Keratinocyte (primary cell): ENCODE measurements around the gene CCDC12. TPM values are rescaled to one million over a fixed set of nuclear protein-coding genes. Genes with fewer than 3 reads are reported as not detected.

ENCODE experiments used
- DNase-seq: peaks from one replicate; pipeline ENCODE4 v3.0.0-alpha.2; 2011; ENCODE audit warnings: low read depth, missing footprints, low spot score
- FAIRE-seq: peaks from 2 replicates; lab custom pipeline; 2011; peaks lifted over from hg19 to GRCh38; lab: Jason Lieb, UNC
- H2AFZ ChIP-seq: 2 replicates; pipeline ENCODE4 v1.6.0; 2012; ENCODE audit warnings: low read length, control low read depth, inconsistent platforms; ENCODE audit not compliant: control insufficient read depth
- H3K27ac ChIP-seq: 2 replicates; pipeline ENCODE4 v1.5.1; 2011; ENCODE audit warnings: low read length; ENCODE audit not compliant: control insufficient read depth, insufficient read depth
- H3K27me3 ChIP-seq: 3 replicates; pipeline ENCODE4 v1.6.0; 2011; ENCODE audit warnings: low read length; ENCODE audit not compliant: control insufficient read depth, insufficient read depth; ENCODE audit errors: extremely low read depth
- H3K36me3 ChIP-seq, 2 experiments: 2 replicates in 1 of 2; 3 replicates in 1 of 2; pipeline ENCODE4 v1.5.1; 2011; ENCODE audit warnings: low read length in 2 of 2, mild to moderate bottlenecking in 1 of 2; ENCODE audit not compliant: control insufficient read depth in 2 of 2, insufficient read depth in 2 of 2; ENCODE audit errors: extremely low read depth in 1 of 2
- H3K4me1 ChIP-seq: 3 replicates; pipeline ENCODE4 v1.5.1; 2011; ENCODE audit warnings: low read length; ENCODE audit not compliant: control insufficient read depth, insufficient read depth; ENCODE audit errors: extremely low read depth
- H3K4me2 ChIP-seq: 3 replicates; pipeline ENCODE4 v1.6.0; 2011; ENCODE audit warnings: low read depth, low read length; ENCODE audit not compliant: control insufficient read depth, insufficient read depth; ENCODE audit errors: extremely low read depth
- H3K4me3 ChIP-seq, 3 experiments: fragments of 200-600 bp in 1 of 3; sonication (generic) in 1 of 3; 2 replicates in 2 of 3; 3 replicates in 1 of 3; pipeline ENCODE4 v1.5.1; 2011 to 2016; ENCODE audit warnings: low read length in 3 of 3, mild to moderate bottlenecking in 3 of 3, control low read depth in 2 of 3, inconsistent platforms in 1 of 3, low read depth in 1 of 3, mixed read lengths in 1 of 3, mixed run types in 1 of 3, moderate library complexity in 1 of 3; ENCODE audit not compliant: control insufficient read depth in 2 of 3, insufficient read depth in 2 of 3; ENCODE audit errors: extremely low read depth in 1 of 3
- H3K79me2 ChIP-seq: 2 replicates; pipeline ENCODE4 v1.6.0; 2012; ENCODE audit warnings: low read length; ENCODE audit not compliant: control insufficient read depth, insufficient read depth
- H3K9ac ChIP-seq: 3 replicates; pipeline ENCODE4 v1.6.0; 2011; ENCODE audit warnings: low read length; ENCODE audit not compliant: control insufficient read depth, insufficient read depth; ENCODE audit errors: extremely low read depth
- H3K9me1 ChIP-seq: 3 replicates; pipeline ENCODE4 v1.6.0; 2011; ENCODE audit warnings: low read length; ENCODE audit not compliant: control insufficient read depth, insufficient read depth; ENCODE audit errors: extremely low read depth
- H3K9me3 ChIP-seq: 2 replicates; pipeline ENCODE4 v1.5.1; 2012; ENCODE audit warnings: low read depth, low read length; ENCODE audit not compliant: control insufficient read depth
- H4K20me1 ChIP-seq: 3 replicates; pipeline ENCODE4 v1.6.0; 2011; ENCODE audit warnings: low read length; ENCODE audit not compliant: control insufficient read depth, insufficient read depth; ENCODE audit errors: extremely low read depth
- EZH2 ChIP-seq: IDR thresholded peaks from one replicate; pipeline ENCODE4 v1.6.1; 2012; ENCODE audit warnings: inconsistent platforms, mild to moderate bottlenecking, low read length, moderate library complexity
- dilution Hi-C: fragments of 300-500 bp; cut with MboI; formaldehyde crosslinking; loops from one replicate; pipeline ENCODE4 v1.7.0; 2020; ENCODE audit warnings: low sequenced_read_pairs; ENCODE audit not compliant: extremely low pct_ligation_motif_present
- polyA plus RNA-seq, 5 experiments: library from polyadenylated mRNA; depleted of rRNA in 3 of 5; stranded (reverse) in 3 of 5; stranded (forward) in 1 of 5; unstranded in 1 of 5; fragments of >200 nt; gene quantifications; 1 replicate in 1 of 5; 2 replicates in 3 of 5; 3 replicates in 1 of 5; pipeline versions ENCODE4 v1.2.1 to v1.2.3, GENCODE V29; 2011 to 2012; ENCODE audit warnings: missing spikeins in 2 of 5, low read depth in 1 of 5, low replicate concordance in 1 of 5
- TF ChIP-seq, protein P1 (sequence below), 3 experiments: IDR thresholded peaks in 1 of 3; conservative IDR thresholded peaks in 1 of 3; optimal IDR thresholded peaks in 1 of 3; 2 replicates in 2 of 3; 3 replicates in 1 of 3; pipeline versions ENCODE3 to v1.5.1; 2011; ENCODE audit warnings: low read length in 3 of 3, mild to moderate bottlenecking in 3 of 3, moderate library complexity in 2 of 3, control low read depth in 1 of 3, inconsistent platforms in 1 of 3; ENCODE audit not compliant: insufficient read depth in 2 of 3; ENCODE audit errors: extremely low read depth in 1 of 3

CCDC12 gene
- polyA plus RNA-seq, 1 donor (not counting 4 experiments of a cell fraction or from before 2014, with no cell fraction given), result 27.5 TPM

DNA sequence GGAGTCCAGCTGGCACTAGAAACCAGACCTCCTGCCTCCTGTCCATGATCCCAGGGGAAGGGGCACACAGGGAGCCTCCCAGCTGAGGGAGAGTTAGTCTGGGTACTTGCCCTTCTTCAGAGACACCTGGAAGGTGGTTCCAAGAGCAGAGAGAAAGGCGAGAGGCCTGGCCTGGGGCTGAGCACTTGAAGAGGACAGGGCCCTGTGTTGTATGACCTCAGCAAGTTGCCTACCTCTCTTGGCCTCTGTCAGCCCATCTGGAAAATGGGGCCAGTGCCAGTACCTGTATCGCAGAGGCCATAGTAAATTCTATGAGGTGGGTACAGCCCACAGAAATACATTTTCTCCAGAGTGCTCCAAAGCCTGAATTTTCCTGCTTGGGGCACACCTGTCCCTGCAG, 79.5 kb downstream of the CCDC12 start:
- dilution Hi-C loops, result no loop called here
- H3K4me3 ChIP-seq, result no peak overlapping the region
- H3K4me1 ChIP-seq, result peaks cover 5% of the 10 kb centered on the region
- H3K4me2 ChIP-seq, result no peak overlapping the region
- H3K27me3 ChIP-seq, result peaks cover 46% of the 10 kb centered on the region
- H3K27ac ChIP-seq, result no peak overlapping the region
- TF ChIP-seq, protein P1, sequence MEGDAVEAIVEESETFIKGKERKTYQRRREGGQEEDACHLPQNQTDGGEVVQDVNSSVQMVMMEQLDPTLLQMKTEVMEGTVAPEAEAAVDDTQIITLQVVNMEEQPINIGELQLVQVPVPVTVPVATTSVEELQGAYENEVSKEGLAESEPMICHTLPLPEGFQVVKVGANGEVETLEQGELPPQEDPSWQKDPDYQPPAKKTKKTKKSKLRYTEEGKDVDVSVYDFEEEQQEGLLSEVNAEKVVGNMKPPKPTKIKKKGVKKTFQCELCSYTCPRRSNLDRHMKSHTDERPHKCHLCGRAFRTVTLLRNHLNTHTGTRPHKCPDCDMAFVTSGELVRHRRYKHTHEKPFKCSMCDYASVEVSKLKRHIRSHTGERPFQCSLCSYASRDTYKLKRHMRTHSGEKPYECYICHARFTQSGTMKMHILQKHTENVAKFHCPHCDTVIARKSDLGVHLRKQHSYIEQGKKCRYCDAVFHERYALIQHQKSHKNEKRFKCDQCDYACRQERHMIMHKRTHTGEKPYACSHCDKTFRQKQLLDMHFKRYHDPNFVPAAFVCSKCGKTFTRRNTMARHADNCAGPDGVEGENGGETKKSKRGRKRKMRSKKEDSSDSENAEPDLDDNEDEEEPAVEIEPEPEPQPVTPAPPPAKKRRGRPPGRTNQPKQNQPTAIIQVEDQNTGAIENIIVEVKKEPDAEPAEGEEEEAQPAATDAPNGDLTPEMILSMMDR (optimal IDR thresholded peaks at IDR 0.05 in 1 of 3, IDR thresholded peaks at IDR 0.05 in 1 of 3, conservative IDR thresholded peaks at IDR 0.05 in 1 of 3; ENCODE audit: extremely low read depth in 1 of 3, insufficient read depth in 2 of 3, low read length in 3 of 3), result no peak
- TF ChIP-seq EZH2, result no peak
- DNase-seq (no peak), FAIRE-seq (no peak)
- no peaks in the 10 kb centered on the region for H3K79me2 ChIP-seq
- no peaks in the 10 kb centered on the region for H3K9me1 ChIP-seq
- H3K9ac ChIP-seq, result no peak overlapping the region
- H4K20me1 ChIP-seq, result no peaks in the 10 kb centered on the region
- H3K36me3 ChIP-seq, result no peaks in the 10 kb centered on the region
- no peaks in the 10 kb centered on the region for H3K9me3 ChIP-seq
- H2AFZ ChIP-seq, result no peak overlapping the region

- Histone ChIP-seq H3K4me1 (peaks cover 5% of the 10 kb centered on the region), H3K27ac (no peak overlapping the region), H3K36me3 (no peaks in the 10 kb centered on the region), H3K9me1 (no peaks in the 10 kb centered on the region), H3K27me3 (peaks cover 52% of the 10 kb centered on the region), H3K9me3 (no peaks in the 10 kb centered on the region), H4K20me1 (no peaks in the 10 kb centered on the region), H3K9ac (no peak overlapping the region), H3K79me2 (no peaks in the 10 kb centered on the region), H3K4me3 (no peak overlapping the region), H3K4me2 (no peak overlapping the region), H2AFZ (no peak overlapping the region)
- no peak for DNase-seq
- TF ChIP-seq EZH2, result no peak
- TF ChIP-seq, protein P1 (optimal IDR thresholded peaks at IDR 0.05 in 1 of 3, IDR thresholded peaks at IDR 0.05 in 1 of 3, conservative IDR thresholded peaks at IDR 0.05 in 1 of 3; ENCODE audit: extremely low read depth in 1 of 3, insufficient read depth in 2 of 3, low read length in 3 of 3), result no peak
- FAIRE-seq, result no peak
- dilution Hi-C loops, result no loop called here
These were observed 80.2 kb downstream of the CCDC12 start for GRCh38 chr3:46896386-46896785.
